A549 (cell line): ENCODE data around the gene PTPRD. TPM values are rescaled to one million over a fixed set of nuclear protein-coding genes. Genes with fewer than 3 reads are reported as not detected.

Experiments
- ATAC-seq, 2 experiments: fragments of 200-7000 bp in 1 of 2; fragments of >200 bp in 1 of 2; cut with Nextera tagmentation in 1 of 2; cut with Tn5 transposase in 1 of 2; 3 replicates each; pipeline versions ENCODE4 v1.8.0 to v1.9.1; 2018 to 2020; ENCODE audit warnings: mild to moderate bottlenecking in 1 of 2, moderate library complexity in 1 of 2
- CTCF ChIA-PET: fragments of 300-600 bp; sonication (Branson Sonifier 250); formaldehyde crosslinking; extraction: SDS; loops from one replicate; lab custom pipeline; 2021; ENCODE audit warnings: antibody characterized with exemption, inconsistent platforms; lab: Yijun Ruan, JAX
- POLR2A ChIA-PET: fragments of 350-600 bp; formaldehyde crosslinking; extraction: SDS; loops from one replicate; lab custom pipeline; 2021; ENCODE audit warnings: antibody characterized with exemption, inconsistent platforms; lab: Yijun Ruan, JAX
- DNase-seq, 2 experiments: peaks; one replicate each; pipeline versions ENCODE4 v3.0.0 to v3.0.0-alpha.2; 2011 to 2016; ENCODE audit warnings: low read depth in 1 of 2, low spot score in 1 of 2
- FAIRE-seq: peaks from 2 replicates; lab custom pipeline; 2011; peaks lifted over from hg19 to GRCh38; lab: Jason Lieb, UNC
- H3K27ac ChIP-seq, 2 experiments: fragments of >200 bp; sonication (Bioruptor Twin); formaldehyde crosslinking; 3 replicates each; pipeline ENCODE4 v1.5.1; 2016 to 2017
- H3K4me1 ChIP-seq: fragments of >200 bp; sonication (Bioruptor Twin); formaldehyde crosslinking; 3 replicates; pipeline ENCODE4 v1.6.1; 2016
- H3K4me2 ChIP-seq: fragments of >200 bp; sonication (Bioruptor Twin); formaldehyde crosslinking; 3 replicates; pipeline ENCODE4 v1.6.1; 2016
- H3K4me3 ChIP-seq: fragments of >200 bp; sonication (Bioruptor Twin); formaldehyde crosslinking; 3 replicates; pipeline ENCODE4 v1.5.1; 2016
- H3K9me3 ChIP-seq: fragments of >200 bp; sonication (Bioruptor Twin); formaldehyde crosslinking; 3 replicates; pipeline ENCODE4 v1.6.1; 2016
- ATOH8 ChIP-seq: fragments of 250-450 bp; sonication (Bioruptor Pico); IDR thresholded peaks from 2 replicates; pipeline ENCODE4 v1.5.0; 2020; ENCODE audit warnings: low read depth, mild to moderate bottlenecking, moderate library complexity
- BHLHE40 ChIP-seq: IDR thresholded peaks from 2 replicates; pipeline ENCODE4 v1.6.1; 2012; ENCODE audit warnings: low read depth, low read length, inconsistent platforms
- CHD4 ChIP-seq: fragments of 200-600 bp; sonication (generic); IDR thresholded peaks from 2 replicates; pipeline ENCODE4 v1.6.1; 2016; ENCODE audit warnings: antibody characterized with exemption, mild to moderate bottlenecking, borderline replicate concordance
- CTCF ChIP-seq: fragments of >200 bp; sonication (Bioruptor Twin); formaldehyde crosslinking; IDR thresholded peaks from 3 replicates; pipeline ENCODE4 v1.5.1; 2016
- EHF ChIP-seq: fragments of 250-450 bp; sonication (Bioruptor Pico); IDR thresholded peaks from 2 replicates; pipeline ENCODE4 v1.5.0; 2020; ENCODE audit warnings: mild to moderate bottlenecking
- FOXS1 ChIP-seq: fragments of 250-450 bp; sonication (Bioruptor Pico); IDR thresholded peaks from 2 replicates; pipeline ENCODE4 v1.5.0; 2020; ENCODE audit warnings: mild to moderate bottlenecking, moderate library complexity
- GATA3 ChIP-seq: IDR thresholded peaks from 2 replicates; pipeline ENCODE4 v1.6.1; 2012; ENCODE audit warnings: borderline replicate concordance
- HDAC2 ChIP-seq: fragments of 200-600 bp; sonication (generic); IDR thresholded peaks from 2 replicates; pipeline ENCODE4 v1.6.1; 2016
- HEYL ChIP-seq: fragments of 250-450 bp; sonication (Bioruptor Pico); IDR thresholded peaks from 2 replicates; pipeline ENCODE4 v1.8.0; 2021; ENCODE audit warnings: mild to moderate bottlenecking, moderate library complexity
- HMGXB4 ChIP-seq: fragments of 250-450 bp; sonication (Bioruptor Pico); IDR thresholded peaks from 2 replicates; pipeline ENCODE4 v1.5.0; 2021; ENCODE audit warnings: mild to moderate bottlenecking, moderate library complexity, borderline replicate concordance
- HOXB13 ChIP-seq: fragments of 250-450 bp; sonication (Bioruptor Pico); IDR thresholded peaks from 2 replicates; pipeline ENCODE4 v1.5.0; 2020; ENCODE audit warnings: low read depth, mild to moderate bottlenecking, moderate library complexity
- KDM5A ChIP-seq: fragments of 200-600 bp; sonication (generic); IDR thresholded peaks from 2 replicates; pipeline ENCODE4 v1.6.1; 2016; ENCODE audit warnings: antibody characterized with exemption, mild to moderate bottlenecking
- MAZ ChIP-seq: fragments of 150-350 bp; IDR thresholded peaks from 2 replicates; pipeline ENCODE4 v1.6.1; 2014; ENCODE audit warnings: antibody characterized with exemption, low read depth, low read length, borderline replicate concordance
- POLR2A ChIP-seq: IDR thresholded peaks from 2 replicates; pipeline ENCODE4 v1.6.1; 2012; ENCODE audit warnings: mild to moderate bottlenecking, low read length
- POLR2AphosphoS2 ChIP-seq: conservative IDR thresholded peaks from 2 replicates; pipeline ENCODE4 v1.6.1; 2012; ENCODE audit warnings: low read length, improper control_type of control experiment, inconsistent platforms
- RARB ChIP-seq: fragments of 250-450 bp; sonication (Bioruptor Pico); IDR thresholded peaks from 2 replicates; pipeline ENCODE4 v1.8.0; 2021; ENCODE audit warnings: mild to moderate bottlenecking, moderate library complexity
- REST ChIP-seq: fragments of 200-600 bp; sonication (generic); IDR thresholded peaks from 2 replicates; pipeline ENCODE4 v1.6.1; 2016; ENCODE audit warnings: antibody characterized with exemption, mild to moderate bottlenecking, moderate library complexity
- TFCP2L1 ChIP-seq: fragments of 250-450 bp; sonication (Bioruptor Pico); IDR thresholded peaks from 2 replicates; pipeline ENCODE4 v1.5.0; 2021; ENCODE audit warnings: mild to moderate bottlenecking
- TP53 ChIP-seq: fragments of 250-450 bp; sonication (Bioruptor Pico); IDR thresholded peaks from 2 replicates; pipeline ENCODE4 v1.5.0; 2021; ENCODE audit warnings: mild to moderate bottlenecking, moderate library complexity
- ZFP36 ChIP-seq: fragments of 450-650 bp; IDR thresholded peaks from 2 replicates; pipeline ENCODE4 v1.6.1; 2014; ENCODE audit warnings: borderline replicate concordance; ENCODE audit not compliant: partially characterized antibody
- WGBS: methylation state at CpG from one replicate; pipeline ENCODE4 v1.1.6; 2017; ENCODE audit errors: missing lambda C conversion rate; 5-methylcytosine and 5-hydroxymethylcytosine counted together
- polyA plus RNA-seq, 4 experiments: library from polyadenylated mRNA; depleted of rRNA in 3 of 4; stranded (reverse); fragments of >200 nt; fragmentation: RNase III in 1 of 4; extraction: RNeasy Plus Mini Kit Qiagen cat#74134 plus additional on column Dnase treatment in 1 of 4; gene quantifications; 2 replicates in 3 of 4; 3 replicates in 1 of 4; pipeline ENCODE4 v1.2.3, GENCODE V29; 2011 to 2017

PTPRD gene
- polyA plus RNA-seq, 2 of the 4 experiments (the other 2 are of a cell fraction) = 0.39 to 1.3 TPM

GRCh38 chr9:8708728-8709127 is 1904.1 kb downstream of the PTPRD start:
- Histone ChIP-seq H3K9me3 (no peaks in the 10 kb centered on the region), H3K4me3 (no peak overlapping the region), H3K4me1 (no peaks in the 10 kb centered on the region), H3K27ac (no peak overlapping the region), H3K4me2 (no peak overlapping the region)
- FAIRE-seq = no peak
- ChIA-PET POLR2A (no interaction called here), CTCF (no interaction called here)
- no peak for ATAC-seq
- 9% methylated on average over 1 of the region's 1 CpG for WGBS
- no peak for DNase-seq
- no peak for TF ChIP-seq HEYL (CRISPR knock-in tag)
- TF ChIP-seq POLR2A = no peak
- TF ChIP-seq HMGXB4 (CRISPR knock-in tag) = no peak
- TF ChIP-seq ZFP36 = no peak
- no peak for TF ChIP-seq RARB (CRISPR knock-in tag)

DNA sequence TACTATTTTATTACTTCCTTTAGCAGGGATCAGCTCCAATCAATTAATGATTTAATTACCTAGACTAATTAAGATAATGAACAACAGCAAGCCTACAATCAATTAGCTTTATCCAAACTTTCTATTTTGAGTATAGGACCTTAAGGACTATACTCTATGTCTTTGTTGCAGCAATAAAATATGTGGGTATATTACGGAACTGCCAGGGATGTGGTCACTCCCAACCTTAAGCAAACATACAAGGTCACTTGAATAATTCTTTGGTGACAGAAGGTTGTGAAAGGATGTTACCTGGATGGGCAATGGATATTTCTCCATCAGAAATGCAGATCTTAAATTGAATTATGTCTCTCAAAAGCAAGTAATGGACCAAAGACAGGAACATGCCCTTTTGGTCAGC is 1905.8 kb downstream of the PTPRD start:
- WGBS = 95% methylated on average over 1 of the region's 1 CpG
- no peak for DNase-seq

More for the DNA sequence above, 1905.8 kb downstream of the PTPRD start:
- no peak overlapping the region for H3K4me2 ChIP-seq
- ChIA-PET POLR2A (no interaction called here), CTCF (no interaction called here)
- no peaks in the 10 kb centered on the region for H3K4me1 ChIP-seq
- ATAC-seq = no peak
- H3K27ac ChIP-seq = no peak overlapping the region
- H3K4me3 ChIP-seq = no peak overlapping the region
- H3K9me3 ChIP-seq = no peaks in the 10 kb centered on the region
- no peak for TF ChIP-seq TP53 (CRISPR knock-in tag)
- TF ChIP-seq EHF = no peak
- TF ChIP-seq ATOH8 = no peak
- TF ChIP-seq BHLHE40 = no peak
- TF ChIP-seq KDM5A = no peak
- TF ChIP-seq CTCF = no peak
- no peak for TF ChIP-seq POLR2A
- no peak for TF ChIP-seq MAZ
- no peak for TF ChIP-seq TFCP2L1 (CRISPR knock-in tag)
- no peak for TF ChIP-seq HOXB13 (CRISPR knock-in tag)
- TF ChIP-seq REST = no peak
- no peak for TF ChIP-seq ZFP36
- no peak for TF ChIP-seq HDAC2
- TF ChIP-seq HEYL (CRISPR knock-in tag) = no peak
- no peak for TF ChIP-seq POLR2AphosphoS2
- TF ChIP-seq GATA3 = no peak
- TF ChIP-seq FOXS1 (CRISPR knock-in tag) = no peak
- TF ChIP-seq CHD4 = no peak
- no peak for FAIRE-seq
